Measurements from ENCODE around the gene SYNC. TPM values are rescaled to one million over a fixed set of nuclear protein-coding genes. Genes with fewer than 3 reads are reported as not detected.

Gene SYNC
- total RNA-seq, 2 experiments from 2014 or later, result not detected

- H3K27me3 ChIP-seq (ENCODE audit: control insufficient read depth in 1 of 2, insufficient read depth in 2 of 2, low read length in 2 of 2), result no peaks in the 10 kb centered on the region
- H3K9me3 ChIP-seq (ENCODE audit: control insufficient read depth in 1 of 2, insufficient read depth in 1 of 2, low read length in 2 of 2), result no peaks in the 10 kb centered on the region
- ChIA-PET POLR2A (interaction anchor here (0.6 to 3.6 kb wide), 37 partner anchors 8 to 1932 kb away, joined by 3 to 24 read pairs (median 4); partner anchors contain the start of genes BSDC1, HDAC1, KHDRBS1 and KPNA6), CTCF (no interaction called here)
- Mint-ChIP-seq H3K27me3 (no peaks in the 10 kb centered on the region), H3K27ac (peak within 1 kb of the TSS; percentile 95), H3K36me3 (ENCODE audit: low read depth) (peaks cover 60% of the 10 kb centered on the region), H3K9me3 (no peaks in the 10 kb centered on the region), H3K4me1 (ENCODE audit: low read depth) (peaks cover 66% of the 10 kb centered on the region), H3K4me3 (peak within 1 kb of the TSS; percentile 94)
- H3K4me1 ChIP-seq (ENCODE audit: insufficient read depth, low read length), result peaks cover 58% of the 10 kb centered on the region
- H3K4me3 ChIP-seq (ENCODE audit: low read length), result peak within 1 kb of the TSS; percentile 80
- H3K27ac ChIP-seq (ENCODE audit: low read depth in 1 of 2, low read length in 2 of 2), result peak within 1 kb of the TSS; percentile 98 to 99
- no peak for TF ChIP-seq CTCF (IDR thresholded peaks at IDR 0.05)
- intact Hi-C loops (cut with DNase I, micrococcal nuclease), result loop anchor here in 1 of 2 experiments (2.0 to 10.0 kb wide), 6 partner anchors 166 to 1739 kb away; partner anchors contain the start of genes PEF1, S100PBP, SNRNP40 and TMEM39B
- peaks cover 38% of the 10 kb centered on the region for H3K36me3 ChIP-seq (ENCODE audit: insufficient read depth, low read length)
- peak; percentile 79 for ATAC-seq (ENCODE audit: poor library complexity)
- peak; percentile 94 to 99 (median 98) for DNase-seq
Observed at GRCh38 chr1:32650752-32651460, 51.7 kb downstream of the SYNC start, which contains the start of gene RBBP4. Gene RBBP4, plus strand, starts transcription at chr1:32651208. Its CDS starts 99 bp downstream, at chr1:32651307.

- H3K27ac Mint-ChIP-seq, result peak within 1 kb of the TSS; percentile 95
- H3K36me3 Mint-ChIP-seq (ENCODE audit: low read depth), result peaks cover 60% of the 10 kb centered on the region
- DNase-seq (peak; percentile 79 to 97 (median 84)), ATAC-seq (ENCODE audit: poor library complexity) (peak; percentile 72)
- H3K27ac ChIP-seq (ENCODE audit: low read depth in 1 of 2, low read length in 2 of 2), result peak within 1 kb of the TSS; percentile 98 to 99
- POLR2A ChIA-PET, result interaction anchor here (0.6 to 3.6 kb wide), 33 partner anchors 8 to 1932 kb away, joined by 3 to 24 read pairs (median 4); partner anchors contain the start of genes BSDC1, HDAC1, KHDRBS1 and KPNA6
- peak within 1 kb of the TSS; percentile 94 for H3K4me3 Mint-ChIP-seq
- peak within 1 kb of the TSS; percentile 80 for H3K4me3 ChIP-seq (ENCODE audit: low read length)
- CTCF ChIA-PET, result no interaction called here
- peaks cover 66% of the 10 kb centered on the region for H3K4me1 Mint-ChIP-seq (ENCODE audit: low read depth)
- no peaks in the 10 kb centered on the region for H3K27me3 ChIP-seq (ENCODE audit: control insufficient read depth in 1 of 2, insufficient read depth in 2 of 2, low read length in 2 of 2)
- H3K36me3 ChIP-seq (ENCODE audit: insufficient read depth, low read length), result peaks cover 34% of the 10 kb centered on the region
- no peak for TF ChIP-seq CTCF (IDR thresholded peaks at IDR 0.05)
- no peaks in the 10 kb centered on the region for H3K9me3 ChIP-seq (ENCODE audit: control insufficient read depth in 1 of 2, insufficient read depth in 1 of 2, low read length in 2 of 2)
- H3K27me3 Mint-ChIP-seq, result no peaks in the 10 kb centered on the region
- H3K4me1 ChIP-seq (ENCODE audit: insufficient read depth, low read length), result peaks cover 59% of the 10 kb centered on the region
- no peaks in the 10 kb centered on the region for H3K9me3 Mint-ChIP-seq
- intact Hi-C loops (cut with DNase I, micrococcal nuclease), result loop anchor here in 1 of 2 experiments (2.0 to 10.0 kb wide), 6 partner anchors 167 to 1738 kb away; partner anchors contain the start of genes PEF1, S100PBP, SNRNP40 and TMEM39B
Observed at GRCh38 chr1:32650248-32650751, 52.3 kb downstream of the SYNC start, which contains the start of gene ZBTB8OS. Gene ZBTB8OS, minus strand, starts transcription at chr1:32650550. Its CDS starts 21 bp downstream, at chr1:32650529.

- Histone ChIP-seq H3K9me3 (ENCODE audit: control insufficient read depth in 1 of 2, insufficient read depth in 1 of 2, low read length in 2 of 2) (no peaks in the 10 kb centered on the region), H3K4me3 (ENCODE audit: low read length) (no peak overlapping the region), H3K36me3 (ENCODE audit: insufficient read depth, low read length) (peaks cover 13% of the 10 kb centered on the region), H3K4me1 (ENCODE audit: insufficient read depth, low read length) (peaks cover 39% of the 10 kb centered on the region), H3K27ac (ENCODE audit: low read depth in 1 of 2, low read length in 2 of 2) (no peak overlapping the region), H3K27me3 (ENCODE audit: control insufficient read depth in 1 of 2, insufficient read depth in 2 of 2, low read length in 2 of 2) (no peaks in the 10 kb centered on the region)
- no peak for TF ChIP-seq CTCF (IDR thresholded peaks at IDR 0.05)
- CTCF ChIA-PET, result interaction anchor here (0.6 kb wide), 1 partner anchor 156 kb away, joined by 3 read pairs; no protein-coding TSS in a partner anchor
- H3K4me1 Mint-ChIP-seq (ENCODE audit: low read depth), result peaks cover 48% of the 10 kb centered on the region
- intact Hi-C loops (cut with DNase I, micrococcal nuclease), result loop anchor here in 1 of 2 experiments (10.0 kb wide), 1 partner anchor 827 kb away; the partner anchor contains the start of gene ZSCAN20
- no peaks in the 10 kb centered on the region for H3K9me3 Mint-ChIP-seq
- no peaks in the 10 kb centered on the region for H3K27me3 Mint-ChIP-seq
- H3K27ac Mint-ChIP-seq, result peak overlapping the region; percentile 80
- ATAC-seq (ENCODE audit: poor library complexity) (no peak), DNase-seq (no peak)
- H3K4me3 Mint-ChIP-seq, result peak overlapping the region; percentile 90
- POLR2A ChIA-PET, result no interaction called here
- peaks cover 44% of the 10 kb centered on the region for H3K36me3 Mint-ChIP-seq (ENCODE audit: low read depth)
Observed at GRCh38 chr1:32647308-32648134, 55.0 kb downstream of the SYNC start.
